Endothelial cell (in vitro differentiated cells): Measurements from ENCODE around the gene LYPD6B. TPM values are rescaled to one million over a fixed set of nuclear protein-coding genes. Genes with fewer than 3 reads are reported as not detected.

Source experiments
- DNase-seq: peaks from one replicate; pipeline ENCODE4 v3.0.0; 2021; ENCODE audit warnings: low spot score
- H3K27ac Mint-ChIP-seq: one replicate; pipeline ENCODE4 v1.8.0; 2021; ENCODE audit warnings: mixed read lengths, inconsistent platforms; ENCODE audit not compliant: unreplicated experiment
- H3K27me3 Mint-ChIP-seq: one replicate; pipeline ENCODE4 v1.8.0; 2021; ENCODE audit warnings: mild to moderate bottlenecking, moderate library complexity, mixed read lengths, inconsistent platforms; ENCODE audit not compliant: unreplicated experiment
- H3K36me3 Mint-ChIP-seq: one replicate; pipeline ENCODE4 v1.8.0; 2021; ENCODE audit warnings: mild to moderate bottlenecking, low read depth, mixed read lengths, inconsistent platforms; ENCODE audit not compliant: unreplicated experiment
- H3K4me1 Mint-ChIP-seq: one replicate; pipeline ENCODE4 v1.8.0; 2021; ENCODE audit warnings: mild to moderate bottlenecking, mixed read lengths, inconsistent platforms; ENCODE audit not compliant: unreplicated experiment
- H3K4me3 Mint-ChIP-seq: one replicate; pipeline ENCODE4 v1.8.0; 2021; ENCODE audit warnings: mild to moderate bottlenecking, mixed read lengths, inconsistent platforms; ENCODE audit not compliant: unreplicated experiment
- H3K9me3 Mint-ChIP-seq: one replicate; pipeline ENCODE4 v1.8.0; 2021; ENCODE audit warnings: mixed read lengths, inconsistent platforms; ENCODE audit not compliant: unreplicated experiment
- CTCF ChIP-seq: fragments of 200-600 bp; sonication (generic); IDR thresholded peaks from one replicate; pipeline ENCODE4 v1.5.0; 2021; ENCODE audit warnings: antibody characterized with exemption; ENCODE audit not compliant: unreplicated experiment
- total RNA-seq: library from RNA; stranded (reverse); fragmentation: NEBNext Ultra II Directional; extraction: Animal tissue kit (Norgen Biotek cat#: 25700); gene quantifications from one replicate; pipeline ENCODE4 v1.2.1, GENCODE V29; 2021; ENCODE audit not compliant: unreplicated experiment

The LYPD6B gene
- total RNA-seq, 1 donor from 2014 or later = 4.8 TPM

- H3K4me3 Mint-ChIP-seq = no peak overlapping the region
- peaks cover 3% of the 10 kb centered on the region for H3K4me1 Mint-ChIP-seq
- no peaks in the 10 kb centered on the region for H3K36me3 Mint-ChIP-seq
- H3K27ac Mint-ChIP-seq = no peak overlapping the region
- no peaks in the 10 kb centered on the region for H3K27me3 Mint-ChIP-seq
- DNase-seq = no peak
- H3K9me3 Mint-ChIP-seq = peaks cover 5% of the 10 kb centered on the region
- peak; percentile 32 for TF ChIP-seq CTCF
Measured at GRCh38 chr2:149258531-149258930, 220.0 kb downstream of the LYPD6B start.

GRCh38 chr2:149259136-149259535 lies 220.6 kb downstream of the LYPD6B start:
- TF ChIP-seq CTCF = no peak
- Mint-ChIP-seq H3K9me3 (peaks cover 5% of the 10 kb centered on the region), H3K4me1 (peaks cover 3% of the 10 kb centered on the region), H3K4me3 (no peak overlapping the region), H3K27ac (no peak overlapping the region), H3K36me3 (no peaks in the 10 kb centered on the region), H3K27me3 (no peaks in the 10 kb centered on the region)
- no peak for DNase-seq

GRCh38 chr2:149261692-149262091 lies 223.2 kb downstream of the LYPD6B start:
- Mint-ChIP-seq H3K27ac (no peak overlapping the region), H3K4me3 (no peak overlapping the region), H3K36me3 (no peaks in the 10 kb centered on the region), H3K27me3 (no peaks in the 10 kb centered on the region), H3K9me3 (no peaks in the 10 kb centered on the region), H3K4me1 (peaks cover 3% of the 10 kb centered on the region)
- no peak for TF ChIP-seq CTCF
- no peak for DNase-seq

Other genes with a start within 250 kb of the LYPD6B start
- 50.6 TPM for gene KIF5C, start 163.5 kb upstream of the LYPD6B start, total RNA-seq